Activated CD8-positive, alpha-beta T cell treated with anti-CD3 and anti-CD28 coated beads for 36 hours (primary cell): ENCODE data around the gene P3R3URF. TPM values are rescaled to one million over a fixed set of nuclear protein-coding genes. Genes with fewer than 3 reads are reported as not detected.

ENCODE experiments used
- ATAC-seq: fragments of 200-7000 bp; cut with Tn5 transposase; one replicate; pipeline ENCODE4 v1.10.0; 2021; ENCODE audit warnings: mild to moderate bottlenecking, moderate library complexity
- CTCF ChIA-PET: fragments of 350-600 bp; sonication (Branson Sonifier 250); formaldehyde crosslinking; loops from one replicate; lab custom pipeline; 2021; ENCODE audit warnings: antibody characterized with exemption; lab: Charles Lee
- POLR2A ChIA-PET: fragments of 350-600 bp; sonication (Branson Sonifier 250); formaldehyde crosslinking; loops from one replicate; lab custom pipeline; 2021; ENCODE audit warnings: antibody characterized with exemption; lab: Charles Lee
- DNase-seq: peaks from one replicate; pipeline ENCODE4 v3.0.0-alpha.2; 2020
- H3K27ac Mint-ChIP-seq: one replicate; pipeline ENCODE4 v1.8.0; 2021; ENCODE audit warnings: mild to moderate bottlenecking, mixed read lengths
- H3K27me3 Mint-ChIP-seq: one replicate; pipeline ENCODE4 v1.8.0; 2021; ENCODE audit warnings: mixed read lengths
- H3K36me3 Mint-ChIP-seq: one replicate; pipeline ENCODE4 v1.8.0; 2021; ENCODE audit warnings: low read depth, mixed read lengths
- H3K4me1 Mint-ChIP-seq: one replicate; pipeline ENCODE4 v1.8.0; 2021; ENCODE audit warnings: low read depth, mixed read lengths
- H3K4me3 Mint-ChIP-seq: one replicate; pipeline ENCODE4 v1.8.0; 2021; ENCODE audit warnings: mild to moderate bottlenecking, moderate library complexity, mixed read lengths
- H3K9me3 Mint-ChIP-seq: one replicate; pipeline ENCODE4 v1.8.0; 2021; ENCODE audit warnings: mixed read lengths
- intact Hi-C: fragments of 100-400 bp; cut with micrococcal nuclease; formaldehyde crosslinking; loops from one replicate; pipeline ENCODE4 v1.10.0; 2022
- total RNA-seq, 2 experiments: library from RNA; stranded (reverse); gene quantifications; one replicate each; pipeline ENCODE4 v1.2.3, GENCODE V29; 2021
- TF ChIP-seq, protein P1 (sequence below): fragments of 200-600 bp; IDR thresholded peaks from one replicate; pipeline ENCODE4 v1.8.0; 2022; ENCODE audit warnings: antibody characterized with exemption, mild to moderate bottlenecking

The P3R3URF gene
- total RNA-seq, 2 experiments from 2014 or later: not detected

DNA sequence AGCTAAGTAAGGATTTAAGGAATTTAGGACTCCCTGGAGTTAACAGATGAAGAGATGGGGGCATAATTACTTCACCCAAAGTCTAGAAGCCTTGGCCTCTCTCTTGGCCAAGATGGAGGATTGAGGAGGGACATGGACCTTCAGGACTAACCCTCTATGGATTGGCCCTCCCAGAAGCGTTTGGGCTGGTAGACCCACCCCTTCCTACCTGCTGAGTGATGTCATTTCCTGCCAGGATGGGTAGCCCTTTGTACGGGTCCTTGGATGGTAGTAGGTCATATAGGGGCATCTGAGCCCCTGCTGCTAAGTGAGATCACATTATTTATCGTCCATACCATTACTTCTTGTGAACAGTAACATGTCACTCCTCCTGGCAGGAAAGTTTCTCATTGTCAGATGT, 44.5 kb upstream of the P3R3URF start:
- no peak for ATAC-seq
- POLR2A ChIA-PET: no interaction called here
- no peak overlapping the region for H3K27ac Mint-ChIP-seq

DNA sequence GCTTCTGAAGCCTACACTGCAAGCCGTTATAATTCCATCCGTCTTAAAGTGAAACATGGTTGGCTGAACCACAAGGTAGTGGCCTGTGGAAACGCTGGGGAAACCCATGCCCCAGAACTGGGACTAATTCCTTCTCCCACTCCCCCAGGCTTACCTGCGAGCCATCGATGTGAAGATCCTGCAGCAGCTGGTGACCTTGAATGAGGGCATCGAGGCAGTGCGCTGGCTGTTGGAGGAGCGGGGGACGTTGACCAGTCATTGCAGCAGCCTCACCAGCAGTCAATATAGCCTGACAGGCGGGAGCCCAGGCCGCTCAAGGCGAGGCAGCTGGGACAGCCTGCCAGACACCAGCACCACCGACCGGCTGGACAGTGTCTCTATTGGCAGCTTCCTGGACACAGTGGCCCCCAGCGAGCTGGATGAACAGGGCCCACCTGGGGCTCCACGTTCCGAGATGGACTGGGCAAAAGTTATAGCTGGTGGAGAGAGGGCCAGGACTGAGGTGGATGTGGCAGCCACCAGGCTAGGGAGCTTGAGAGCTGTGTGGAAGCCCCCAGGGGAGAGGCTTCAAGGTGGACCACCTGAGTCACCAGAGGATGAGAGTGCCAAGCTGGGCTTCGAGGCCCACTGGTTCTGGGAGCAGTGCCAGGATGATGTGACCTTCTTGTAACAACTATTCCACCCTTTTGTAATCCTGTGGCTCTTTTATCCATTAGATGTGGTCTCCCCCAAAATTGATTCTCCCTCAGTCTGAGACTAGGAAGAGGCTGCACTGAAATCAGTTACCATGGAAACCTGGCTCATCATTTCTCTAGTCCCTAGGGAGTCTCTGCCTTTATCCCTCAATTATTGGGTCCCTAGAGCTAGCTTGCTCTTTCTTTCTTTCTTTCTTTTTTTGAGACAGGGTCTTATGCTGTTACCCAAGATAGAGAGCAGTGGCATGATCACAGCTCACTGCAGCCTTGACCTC, 43.5 kb upstream of the P3R3URF start:
- H3K27ac Mint-ChIP-seq: no peak overlapping the region
- no peaks in the 10 kb centered on the region for H3K9me3 Mint-ChIP-seq
- H3K4me3 Mint-ChIP-seq: no peak overlapping the region
- intact Hi-C loops: no loop called here
- H3K27me3 Mint-ChIP-seq: no peaks in the 10 kb centered on the region
- CTCF ChIA-PET: no interaction called here
- H3K4me1 Mint-ChIP-seq: peaks cover 2% of the 10 kb centered on the region
- ATAC-seq: no peak
- TF ChIP-seq, protein P1, sequence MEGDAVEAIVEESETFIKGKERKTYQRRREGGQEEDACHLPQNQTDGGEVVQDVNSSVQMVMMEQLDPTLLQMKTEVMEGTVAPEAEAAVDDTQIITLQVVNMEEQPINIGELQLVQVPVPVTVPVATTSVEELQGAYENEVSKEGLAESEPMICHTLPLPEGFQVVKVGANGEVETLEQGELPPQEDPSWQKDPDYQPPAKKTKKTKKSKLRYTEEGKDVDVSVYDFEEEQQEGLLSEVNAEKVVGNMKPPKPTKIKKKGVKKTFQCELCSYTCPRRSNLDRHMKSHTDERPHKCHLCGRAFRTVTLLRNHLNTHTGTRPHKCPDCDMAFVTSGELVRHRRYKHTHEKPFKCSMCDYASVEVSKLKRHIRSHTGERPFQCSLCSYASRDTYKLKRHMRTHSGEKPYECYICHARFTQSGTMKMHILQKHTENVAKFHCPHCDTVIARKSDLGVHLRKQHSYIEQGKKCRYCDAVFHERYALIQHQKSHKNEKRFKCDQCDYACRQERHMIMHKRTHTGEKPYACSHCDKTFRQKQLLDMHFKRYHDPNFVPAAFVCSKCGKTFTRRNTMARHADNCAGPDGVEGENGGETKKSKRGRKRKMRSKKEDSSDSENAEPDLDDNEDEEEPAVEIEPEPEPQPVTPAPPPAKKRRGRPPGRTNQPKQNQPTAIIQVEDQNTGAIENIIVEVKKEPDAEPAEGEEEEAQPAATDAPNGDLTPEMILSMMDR: no peak
- no peaks in the 10 kb centered on the region for H3K36me3 Mint-ChIP-seq
- POLR2A ChIA-PET: no interaction called here
- no peak for DNase-seq

More for the DNA sequence above, 44.5 kb upstream of the P3R3URF start:
- intact Hi-C loops: no loop called here
- H3K9me3 Mint-ChIP-seq: no peaks in the 10 kb centered on the region
- peaks cover 2% of the 10 kb centered on the region for H3K4me1 Mint-ChIP-seq
- H3K4me3 Mint-ChIP-seq: no peak overlapping the region
- H3K27me3 Mint-ChIP-seq: no peaks in the 10 kb centered on the region
- TF ChIP-seq, protein P1: no peak
- DNase-seq: no peak
- no peaks in the 10 kb centered on the region for H3K36me3 Mint-ChIP-seq
- CTCF ChIA-PET: interaction anchor here (1.3 to 3.6 kb wide), 4 partner anchors 11 to 184 kb away, joined by 3 to 54 read pairs (median 5); no protein-coding TSS in a partner anchor

DNA sequence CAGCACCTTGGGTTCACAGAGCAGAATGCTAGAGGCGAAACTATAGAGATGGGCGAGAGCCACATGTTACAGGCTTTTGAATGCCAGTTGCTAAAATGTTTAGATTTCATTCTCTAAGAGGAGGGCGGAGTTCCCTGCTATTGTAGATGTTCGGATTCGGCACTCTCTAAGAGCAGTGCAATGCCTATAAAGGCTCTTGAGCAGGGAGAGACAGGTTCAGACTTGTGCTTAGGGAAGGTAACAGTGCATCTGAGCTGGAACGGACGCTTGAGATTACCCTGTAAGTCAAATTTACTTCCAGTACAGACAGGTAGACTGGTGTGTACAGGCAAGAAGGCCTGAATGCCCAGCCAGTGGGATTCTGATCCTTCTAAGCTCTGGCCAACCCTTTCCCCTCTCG, 42.2 kb upstream of the P3R3URF start:
- Mint-ChIP-seq H3K36me3 (no peaks in the 10 kb centered on the region), H3K4me3 (no peak overlapping the region), H3K27ac (no peak overlapping the region), H3K4me1 (no peaks in the 10 kb centered on the region), H3K9me3 (no peaks in the 10 kb centered on the region), H3K27me3 (no peaks in the 10 kb centered on the region)
- CTCF ChIA-PET: no interaction called here
- POLR2A ChIA-PET: interaction anchor here (1.1 kb wide), 1 partner anchor 61 kb away, joined by 3 read pairs; no protein-coding TSS in a partner anchor
- intact Hi-C loops: no loop called here
- DNase-seq: no peak
- no peak for ATAC-seq
- TF ChIP-seq, protein P1: no peak

DNA sequence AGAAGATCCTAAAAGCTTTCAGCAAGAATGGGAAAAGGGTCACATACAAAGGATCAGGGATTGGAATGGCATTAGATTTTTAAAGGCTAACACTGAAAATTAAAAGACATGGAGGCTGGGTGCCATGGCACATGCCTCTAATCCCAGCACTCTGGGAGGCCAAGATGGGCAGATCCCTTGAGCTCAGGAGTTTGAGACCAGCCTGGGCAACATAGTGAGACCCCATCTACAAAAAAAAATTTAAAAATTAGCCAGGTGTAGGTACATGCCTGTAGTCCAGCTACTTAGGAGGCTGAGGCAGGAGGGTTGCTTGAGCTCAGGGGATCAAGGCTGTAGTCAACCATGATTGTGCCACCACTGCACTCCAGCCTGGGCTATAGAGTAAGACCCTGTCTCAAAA, 39.2 kb upstream of the P3R3URF start:
- H3K4me3 Mint-ChIP-seq: no peak overlapping the region
- TF ChIP-seq, protein P1: no peak
- H3K27me3 Mint-ChIP-seq: no peaks in the 10 kb centered on the region
- DNase-seq (no peak), ATAC-seq (no peak)
- H3K4me1 Mint-ChIP-seq: no peaks in the 10 kb centered on the region
- H3K9me3 Mint-ChIP-seq: no peaks in the 10 kb centered on the region
- POLR2A ChIA-PET: no interaction called here
- intact Hi-C loops: no loop called here
- H3K36me3 Mint-ChIP-seq: no peaks in the 10 kb centered on the region
- CTCF ChIA-PET: no interaction called here
- H3K27ac Mint-ChIP-seq: no peak overlapping the region

DNA sequence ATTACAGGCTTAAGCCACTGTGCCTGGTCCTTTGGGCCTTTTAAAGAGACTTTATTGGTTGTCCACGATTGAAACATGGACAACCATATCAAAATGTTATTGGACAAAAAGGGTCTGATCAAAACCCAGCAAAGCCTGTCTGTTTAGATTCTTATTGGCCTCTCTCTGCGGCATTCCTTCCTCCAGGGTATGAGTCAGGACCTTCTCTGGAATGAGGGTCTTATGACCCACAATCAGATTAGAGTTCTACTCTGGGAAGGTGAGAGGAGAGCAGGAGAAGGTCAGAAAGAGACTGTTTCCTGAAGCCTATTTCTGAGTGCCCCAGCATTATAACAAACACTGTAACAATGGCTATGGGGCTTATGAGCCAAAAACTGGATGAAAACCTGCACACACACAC, 34.8 kb upstream of the P3R3URF start:
- ChIA-PET POLR2A (no interaction called here), CTCF (no interaction called here)
- H3K9me3 Mint-ChIP-seq: no peaks in the 10 kb centered on the region
- no peaks in the 10 kb centered on the region for H3K36me3 Mint-ChIP-seq
- DNase-seq (no peak), ATAC-seq (no peak)
- intact Hi-C loops: no loop called here
- H3K27me3 Mint-ChIP-seq: no peaks in the 10 kb centered on the region
- no peaks in the 10 kb centered on the region for H3K4me1 Mint-ChIP-seq
- TF ChIP-seq, protein P1: no peak
- no peak overlapping the region for H3K27ac Mint-ChIP-seq
- H3K4me3 Mint-ChIP-seq: no peak overlapping the region
